ENCODE results near the gene LRMDA. TPM values are rescaled to one million over a fixed set of nuclear protein-coding genes. Genes with fewer than 3 reads are reported as not detected.

The LRMDA gene
- total and polyA plus RNA-seq, 12 donors, result 30.7 to 132 (median 78.1) TPM

DNA sequence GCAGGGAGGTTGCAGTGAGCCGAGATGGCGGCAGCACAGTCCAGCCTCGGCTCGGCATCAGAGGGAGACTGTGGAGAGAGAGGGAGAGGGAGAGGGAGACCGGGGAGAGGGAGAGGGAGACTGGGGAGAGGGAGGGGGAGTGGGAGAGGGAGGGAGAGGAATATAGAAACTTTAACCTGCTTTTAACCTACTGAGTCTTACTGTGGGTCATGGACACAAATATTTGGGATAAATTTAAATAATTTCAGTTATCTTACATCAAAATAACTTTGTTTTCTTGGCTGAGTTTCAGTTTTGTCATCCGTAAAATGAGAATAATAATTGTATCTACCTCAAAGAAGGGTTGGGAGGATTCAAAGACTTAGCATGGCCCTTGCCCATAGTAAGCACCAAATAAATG lies 319.8 kb downstream of the LRMDA start:
- TF ChIP-seq, protein P1, sequence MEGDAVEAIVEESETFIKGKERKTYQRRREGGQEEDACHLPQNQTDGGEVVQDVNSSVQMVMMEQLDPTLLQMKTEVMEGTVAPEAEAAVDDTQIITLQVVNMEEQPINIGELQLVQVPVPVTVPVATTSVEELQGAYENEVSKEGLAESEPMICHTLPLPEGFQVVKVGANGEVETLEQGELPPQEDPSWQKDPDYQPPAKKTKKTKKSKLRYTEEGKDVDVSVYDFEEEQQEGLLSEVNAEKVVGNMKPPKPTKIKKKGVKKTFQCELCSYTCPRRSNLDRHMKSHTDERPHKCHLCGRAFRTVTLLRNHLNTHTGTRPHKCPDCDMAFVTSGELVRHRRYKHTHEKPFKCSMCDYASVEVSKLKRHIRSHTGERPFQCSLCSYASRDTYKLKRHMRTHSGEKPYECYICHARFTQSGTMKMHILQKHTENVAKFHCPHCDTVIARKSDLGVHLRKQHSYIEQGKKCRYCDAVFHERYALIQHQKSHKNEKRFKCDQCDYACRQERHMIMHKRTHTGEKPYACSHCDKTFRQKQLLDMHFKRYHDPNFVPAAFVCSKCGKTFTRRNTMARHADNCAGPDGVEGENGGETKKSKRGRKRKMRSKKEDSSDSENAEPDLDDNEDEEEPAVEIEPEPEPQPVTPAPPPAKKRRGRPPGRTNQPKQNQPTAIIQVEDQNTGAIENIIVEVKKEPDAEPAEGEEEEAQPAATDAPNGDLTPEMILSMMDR (IDR thresholded peaks at IDR 0.05), result no peak
- TF ChIP-seq POLR2A (IDR thresholded peaks at IDR 0.05), result no peak
- intact Hi-C loops (cut with DNase I), result no loop called here
- Histone ChIP-seq H3K9me3 (replicated peaks in 1 of 3) (no peaks in the 10 kb centered on the region), H3K36me3 (replicated peaks in 1 of 2) (no peaks in the 10 kb centered on the region), H3K27ac (no peak overlapping the region), H3K4me3 (no peak overlapping the region), H3K27me3 (no peaks in the 10 kb centered on the region), H3K4me1 (replicated peaks in 1 of 2) (no peaks in the 10 kb centered on the region)
- DNase-seq, result no peak
- WGBS, 4 donors, result 90 to 97% (median 96%) methylated on average over 4 to 6 of the region's 6 CpGs

DNA sequence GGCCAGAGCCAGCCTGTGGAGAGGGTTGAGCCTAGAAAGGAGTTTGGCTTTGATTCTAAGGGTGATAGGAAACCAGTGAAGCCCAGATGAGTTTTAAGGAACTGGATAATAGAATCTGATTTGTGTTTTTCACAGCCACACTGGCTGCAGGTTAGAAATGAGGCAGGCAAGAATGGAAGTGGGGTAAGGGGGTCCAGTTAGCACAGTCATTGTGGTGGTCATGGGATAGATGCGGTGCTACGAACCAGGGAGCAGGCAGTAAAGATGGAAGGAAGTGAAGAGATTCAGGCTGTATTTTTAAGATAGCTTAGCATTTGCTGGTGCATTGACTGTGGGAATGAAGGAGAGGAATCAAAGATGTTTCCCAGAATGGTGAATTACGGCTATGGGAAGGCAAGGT lies 322.2 kb downstream of the LRMDA start:
- no peak for DNase-seq
- H3K4me1 ChIP-seq (replicated peaks in 1 of 2), result no peaks in the 10 kb centered on the region
- TF ChIP-seq POLR2A (IDR thresholded peaks at IDR 0.05), result no peak
- TF ChIP-seq, protein P1 (IDR thresholded peaks at IDR 0.05), result no peak
- intact Hi-C loops (cut with DNase I), result no loop called here
- H3K36me3 ChIP-seq (replicated peaks in 1 of 2), result no peaks in the 10 kb centered on the region
- no peak overlapping the region for H3K4me3 ChIP-seq
- H3K9me3 ChIP-seq (replicated peaks in 1 of 3), result no peaks in the 10 kb centered on the region
- 76 to 88% (median 81%) methylated on average over 3 of the region's 3 CpGs for WGBS, 4 donors
- H3K27me3 ChIP-seq, result no peaks in the 10 kb centered on the region
- H3K27ac ChIP-seq, result no peak overlapping the region

DNA sequence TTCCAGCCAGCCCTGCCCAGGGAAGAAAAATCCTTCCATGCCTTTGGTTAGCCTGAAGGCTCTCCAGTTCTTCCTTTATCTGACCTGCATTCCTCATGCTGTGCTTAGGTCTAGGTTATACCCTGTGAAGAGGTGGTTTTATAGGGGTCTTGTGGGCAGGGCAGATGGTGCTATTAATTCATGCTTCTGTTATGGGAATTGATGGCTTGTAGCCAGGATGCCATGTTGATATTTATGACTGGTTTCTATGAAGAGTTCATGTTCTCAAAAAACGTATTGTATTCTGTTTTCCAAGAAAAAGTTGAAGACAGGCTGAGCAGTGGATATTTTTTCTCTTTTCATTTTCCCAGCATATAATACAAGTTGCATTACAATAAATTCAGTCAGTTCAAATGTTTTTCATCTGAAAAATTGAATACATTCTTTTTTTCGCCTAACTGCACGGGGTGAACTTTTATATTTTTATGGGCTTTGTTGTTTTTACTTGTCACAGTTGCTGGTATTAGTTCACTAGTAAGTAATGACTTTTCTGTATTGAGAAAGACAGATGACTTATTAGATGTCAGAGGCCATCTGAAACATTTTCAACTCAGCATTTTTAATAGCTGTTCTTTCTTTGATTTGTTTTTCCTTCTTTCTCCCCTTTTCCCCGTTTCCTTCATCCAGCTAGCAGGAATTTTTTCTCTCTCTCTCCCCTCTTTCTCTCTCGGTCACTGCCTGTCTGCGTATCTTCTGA lies 322.8 kb downstream of the LRMDA start:
- TF ChIP-seq, protein P1 (IDR thresholded peaks at IDR 0.05), result no peak
- TF ChIP-seq POLR2A (IDR thresholded peaks at IDR 0.05), result no peak
- intact Hi-C loops (cut with DNase I), result no loop called here
- Histone ChIP-seq H3K27me3 (no peaks in the 10 kb centered on the region), H3K9me3 (replicated peaks in 1 of 3) (no peaks in the 10 kb centered on the region), H3K4me1 (replicated peaks in 1 of 2) (no peaks in the 10 kb centered on the region), H3K36me3 (replicated peaks in 1 of 2) (no peaks in the 10 kb centered on the region), H3K27ac (no peak overlapping the region), H3K4me3 (no peak overlapping the region)
- WGBS, 4 donors, result 63 to 71% (median 68%) methylated on average over 6 of the region's 6 CpGs
- no peak for DNase-seq

DNA sequence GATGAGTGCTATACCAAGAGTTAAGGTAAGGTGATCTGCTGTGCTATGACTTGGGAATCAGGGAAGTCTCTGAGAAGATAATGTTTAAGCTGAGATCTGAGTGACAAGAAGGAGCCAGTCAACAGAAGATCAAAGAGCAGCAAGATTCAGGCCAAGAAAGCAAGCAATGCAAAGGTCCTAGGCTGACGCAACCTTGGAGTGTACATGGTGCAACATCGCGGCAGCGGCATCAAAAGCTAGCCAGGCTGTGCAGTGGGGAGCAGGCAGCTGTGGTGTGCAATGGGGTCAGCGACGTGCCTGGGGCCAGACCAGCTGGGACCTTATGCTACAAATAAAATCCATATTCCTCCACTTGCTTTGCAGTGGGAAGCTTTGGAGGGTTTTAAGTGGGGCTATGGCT lies 324.1 kb downstream of the LRMDA start:
- Histone ChIP-seq H3K4me3 (no peak overlapping the region), H3K4me1 (replicated peaks in 1 of 2) (no peaks in the 10 kb centered on the region), H3K36me3 (replicated peaks in 1 of 2) (no peaks in the 10 kb centered on the region), H3K27ac (no peak overlapping the region), H3K9me3 (replicated peaks in 1 of 3) (no peaks in the 10 kb centered on the region), H3K27me3 (no peaks in the 10 kb centered on the region)
- intact Hi-C loops (cut with DNase I), result no loop called here
- TF ChIP-seq POLR2A (IDR thresholded peaks at IDR 0.05), result no peak
- TF ChIP-seq, protein P1 (IDR thresholded peaks at IDR 0.05), result no peak
- no peak for DNase-seq
- WGBS, 4 donors, result 90 to 93% (median 90%) methylated on average over 6 of the region's 6 CpGs

Data from adrenal gland (tissue), 12 donors.